ENCODE results near the gene VTCN1.

The VTCN1 gene

DNA sequence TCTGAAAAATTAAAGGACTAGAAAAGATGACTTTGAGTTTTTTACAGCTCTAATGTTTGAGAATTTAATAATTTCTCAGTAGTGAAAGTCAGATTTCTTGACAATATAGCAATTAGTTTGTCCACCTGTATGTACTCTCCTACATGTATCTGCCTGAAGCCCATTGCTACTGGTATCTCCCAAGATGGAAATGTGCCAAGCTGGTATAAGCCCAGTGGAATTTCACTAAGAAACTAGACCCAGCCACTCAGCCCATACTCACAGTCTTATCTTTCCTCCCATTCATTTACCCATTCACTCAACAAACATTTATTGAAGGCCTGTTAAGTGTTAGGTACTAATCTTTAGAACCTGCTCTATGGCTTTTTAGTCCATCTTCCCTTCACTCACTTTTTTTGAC, 67.6 kb downstream of the VTCN1 start:
- TF ChIP-seq, protein P1, sequence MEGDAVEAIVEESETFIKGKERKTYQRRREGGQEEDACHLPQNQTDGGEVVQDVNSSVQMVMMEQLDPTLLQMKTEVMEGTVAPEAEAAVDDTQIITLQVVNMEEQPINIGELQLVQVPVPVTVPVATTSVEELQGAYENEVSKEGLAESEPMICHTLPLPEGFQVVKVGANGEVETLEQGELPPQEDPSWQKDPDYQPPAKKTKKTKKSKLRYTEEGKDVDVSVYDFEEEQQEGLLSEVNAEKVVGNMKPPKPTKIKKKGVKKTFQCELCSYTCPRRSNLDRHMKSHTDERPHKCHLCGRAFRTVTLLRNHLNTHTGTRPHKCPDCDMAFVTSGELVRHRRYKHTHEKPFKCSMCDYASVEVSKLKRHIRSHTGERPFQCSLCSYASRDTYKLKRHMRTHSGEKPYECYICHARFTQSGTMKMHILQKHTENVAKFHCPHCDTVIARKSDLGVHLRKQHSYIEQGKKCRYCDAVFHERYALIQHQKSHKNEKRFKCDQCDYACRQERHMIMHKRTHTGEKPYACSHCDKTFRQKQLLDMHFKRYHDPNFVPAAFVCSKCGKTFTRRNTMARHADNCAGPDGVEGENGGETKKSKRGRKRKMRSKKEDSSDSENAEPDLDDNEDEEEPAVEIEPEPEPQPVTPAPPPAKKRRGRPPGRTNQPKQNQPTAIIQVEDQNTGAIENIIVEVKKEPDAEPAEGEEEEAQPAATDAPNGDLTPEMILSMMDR (conservative IDR thresholded peaks at IDR 0.05; ENCODE audit: low read depth, low read length) = no peak
- DNase-seq (ENCODE audit: low read depth) = no peak

GRCh38 chr1:117142200-117142599, 68.5 kb downstream of the VTCN1 start:
- no peak for DNase-seq (ENCODE audit: low read depth)
- no peak overlapping the region for H3K4me3 ChIP-seq (ENCODE audit: low read length)
- TF ChIP-seq, protein P1 (conservative IDR thresholded peaks at IDR 0.05; ENCODE audit: low read depth, low read length) = no peak

More for the DNA sequence above, 67.6 kb downstream of the VTCN1 start:
- no peak overlapping the region for H3K4me3 ChIP-seq (ENCODE audit: low read length)

DNA sequence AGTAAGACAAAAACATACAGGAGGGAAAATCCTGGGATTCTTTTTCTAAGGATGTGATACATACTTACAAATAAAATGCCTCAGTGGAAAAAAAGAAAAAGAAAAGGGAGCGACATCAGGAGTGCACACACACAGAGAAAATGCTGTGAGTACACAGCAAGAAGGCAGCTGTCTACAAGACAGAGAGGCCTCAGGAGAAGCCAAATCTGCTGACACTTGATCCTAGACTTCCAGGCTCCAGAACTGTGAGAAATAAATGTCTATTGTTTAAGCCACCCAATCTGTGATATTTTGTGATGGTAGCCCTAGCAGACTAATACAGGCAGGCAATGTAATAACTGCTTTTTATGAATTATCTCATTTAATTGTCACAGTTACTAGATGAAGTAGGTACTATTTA, 72.2 kb downstream of the VTCN1 start:
- no peak for DNase-seq (ENCODE audit: low read depth)
- no peak overlapping the region for H3K4me3 ChIP-seq (ENCODE audit: low read length)
- TF ChIP-seq, protein P1 (conservative IDR thresholded peaks at IDR 0.05; ENCODE audit: low read depth, low read length) = no peak

DNA sequence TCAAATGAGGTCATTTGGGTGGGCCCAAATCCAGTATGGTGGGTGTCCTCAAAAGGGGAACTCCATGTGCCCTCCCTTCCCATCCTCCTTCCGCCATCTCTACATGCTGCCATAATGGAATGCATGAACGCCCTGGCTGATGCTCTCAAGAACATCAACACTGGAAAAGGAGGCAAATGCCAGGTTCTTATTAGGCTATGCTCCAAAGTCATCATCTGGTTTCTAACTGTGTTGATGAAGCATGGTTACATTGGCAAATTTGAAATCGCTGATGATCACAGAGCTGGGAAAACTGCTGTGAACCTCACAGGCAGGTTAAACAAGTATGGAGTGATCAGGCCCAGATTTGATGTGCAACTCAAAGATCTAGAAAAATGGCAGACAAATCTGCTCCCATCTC, 72.6 kb downstream of the VTCN1 start:
- TF ChIP-seq, protein P1 (conservative IDR thresholded peaks at IDR 0.05; ENCODE audit: low read depth, low read length) = no peak
- H3K4me3 ChIP-seq (ENCODE audit: low read length) = no peak overlapping the region
- DNase-seq (ENCODE audit: low read depth) = no peak

GRCh38 chr1:117137281-117137855, 73.4 kb downstream of the VTCN1 start:
- no peak for DNase-seq (ENCODE audit: low read depth)
- H3K4me3 ChIP-seq (ENCODE audit: low read length) = no peak overlapping the region
- TF ChIP-seq, protein P1 (conservative IDR thresholded peaks at IDR 0.05; ENCODE audit: low read depth, low read length) = no peak

DNA sequence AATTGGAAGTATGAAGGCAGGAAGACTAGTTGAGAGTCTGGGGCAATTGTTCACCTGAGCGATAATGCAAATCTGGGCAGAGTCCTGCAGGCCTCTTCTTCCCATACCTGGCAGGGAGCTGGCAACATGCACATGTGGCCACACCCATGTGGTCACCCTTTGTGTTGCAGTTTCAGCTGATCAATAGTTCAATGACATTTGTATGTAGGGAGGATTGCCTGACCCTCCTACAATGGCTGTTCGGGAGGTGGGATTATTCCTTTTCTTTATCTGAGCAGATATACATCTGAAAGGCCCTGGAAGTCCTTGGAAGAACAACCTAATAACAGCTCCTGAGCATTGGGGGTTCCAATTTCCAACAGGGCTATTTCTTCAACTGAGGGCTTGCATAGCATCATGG, 74.0 kb downstream of the VTCN1 start:
- DNase-seq (ENCODE audit: low read depth) = no peak
- TF ChIP-seq, protein P1 (conservative IDR thresholded peaks at IDR 0.05; ENCODE audit: low read depth, low read length) = no peak

GRCh38 chr1:117135329-117135728, 75.4 kb downstream of the VTCN1 start:
- no peak for DNase-seq (ENCODE audit: low read depth)
- no peak overlapping the region for H3K4me3 ChIP-seq (ENCODE audit: low read length)
- TF ChIP-seq, protein P1 (conservative IDR thresholded peaks at IDR 0.05; ENCODE audit: low read depth, low read length) = no peak

More for the DNA sequence above, 74.0 kb downstream of the VTCN1 start:
- no peak overlapping the region for H3K4me3 ChIP-seq (ENCODE audit: low read length)

All from retinal pigment epithelial cell (primary cell).